Fibroblast of mammary gland (primary cell): ENCODE measurements around the gene CHCHD1.

ENCODE experiments used
- DNase-seq: peaks from one replicate; pipeline ENCODE4 v3.0.0-alpha.2; 2010; ENCODE audit warnings: low read depth
- H3K4me3 ChIP-seq: 2 replicates; pipeline ENCODE4 v1.5.1; 2011; ENCODE audit warnings: low read depth, mild to moderate bottlenecking, low read length, moderate library complexity; ENCODE audit not compliant: control insufficient read depth
- CTCF ChIP-seq: conservative IDR thresholded peaks from 2 replicates; pipeline ENCODE4 v1.5.1; 2011; ENCODE audit warnings: low read depth, low read length, inconsistent platforms; ENCODE audit not compliant: control insufficient read depth, insufficient read depth

The CHCHD1 gene

GRCh38 chr10:73798087-73798486 lies 16.2 kb downstream of the CHCHD1 start:
- no peak for TF ChIP-seq CTCF
- DNase-seq, result no peak
- no peak overlapping the region for H3K4me3 ChIP-seq

GRCh38 chr10:73798927-73799560 lies 17.2 kb downstream of the CHCHD1 start:
- no peak for TF ChIP-seq CTCF
- DNase-seq, result no peak
- no peak overlapping the region for H3K4me3 ChIP-seq

GRCh38 chr10:73799899-73800559 lies 18.2 kb downstream of the CHCHD1 start:
- no peak overlapping the region for H3K4me3 ChIP-seq
- no peak for DNase-seq
- TF ChIP-seq CTCF, result no peak

- H3K4me3 ChIP-seq, result no peak overlapping the region
- no peak for DNase-seq
- no peak for TF ChIP-seq CTCF
Measured at GRCh38 chr10:73800560-73801252, 18.9 kb downstream of the CHCHD1 start.

- DNase-seq, result no peak
- no peak overlapping the region for H3K4me3 ChIP-seq
- TF ChIP-seq CTCF, result no peak
Measured at GRCh38 chr10:73801253-73801590, 19.4 kb downstream of the CHCHD1 start.

- H3K4me3 ChIP-seq, result no peak overlapping the region
- DNase-seq, result no peak
- peak; percentile 27 for TF ChIP-seq CTCF
Measured at GRCh38 chr10:73802276-73802991, 20.6 kb downstream of the CHCHD1 start.
